ENCODE measurements around the gene SCFD2. TPM values are rescaled to one million over a fixed set of nuclear protein-coding genes. Genes with fewer than 3 reads are reported as not detected.

Gene SCFD2
- total RNA-seq, 1 donor from 2014 or later = 11.0 TPM

DNA sequence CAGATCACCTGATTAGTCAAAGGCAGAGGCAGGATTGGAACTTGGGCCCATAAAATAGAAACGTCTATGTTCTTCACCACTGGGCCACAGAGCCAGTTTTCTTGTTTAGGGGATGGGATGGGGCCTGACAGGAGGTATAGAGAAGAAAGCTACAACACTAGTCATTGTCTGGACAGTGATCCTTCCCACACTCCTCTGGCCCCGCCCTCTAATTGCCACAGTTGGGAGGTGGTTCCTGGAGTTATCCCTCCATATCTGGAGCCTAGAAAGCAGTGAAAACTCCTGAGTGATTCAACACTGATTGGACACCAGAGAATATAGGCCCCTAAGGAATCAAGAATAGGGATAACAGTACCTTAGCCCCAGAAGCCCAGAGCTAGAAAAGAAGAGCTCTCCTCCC is 480.9 kb downstream of the SCFD2 start:
- no peaks in the 10 kb centered on the region for H3K27me3 ChIP-seq (ENCODE audit: control insufficient read depth, insufficient read depth, low read length)
- DNase-seq (ENCODE audit: low read depth) = no peak
- no peak overlapping the region for H3K4me3 ChIP-seq (ENCODE audit: low read depth, low read length)
- TF ChIP-seq, protein P1, sequence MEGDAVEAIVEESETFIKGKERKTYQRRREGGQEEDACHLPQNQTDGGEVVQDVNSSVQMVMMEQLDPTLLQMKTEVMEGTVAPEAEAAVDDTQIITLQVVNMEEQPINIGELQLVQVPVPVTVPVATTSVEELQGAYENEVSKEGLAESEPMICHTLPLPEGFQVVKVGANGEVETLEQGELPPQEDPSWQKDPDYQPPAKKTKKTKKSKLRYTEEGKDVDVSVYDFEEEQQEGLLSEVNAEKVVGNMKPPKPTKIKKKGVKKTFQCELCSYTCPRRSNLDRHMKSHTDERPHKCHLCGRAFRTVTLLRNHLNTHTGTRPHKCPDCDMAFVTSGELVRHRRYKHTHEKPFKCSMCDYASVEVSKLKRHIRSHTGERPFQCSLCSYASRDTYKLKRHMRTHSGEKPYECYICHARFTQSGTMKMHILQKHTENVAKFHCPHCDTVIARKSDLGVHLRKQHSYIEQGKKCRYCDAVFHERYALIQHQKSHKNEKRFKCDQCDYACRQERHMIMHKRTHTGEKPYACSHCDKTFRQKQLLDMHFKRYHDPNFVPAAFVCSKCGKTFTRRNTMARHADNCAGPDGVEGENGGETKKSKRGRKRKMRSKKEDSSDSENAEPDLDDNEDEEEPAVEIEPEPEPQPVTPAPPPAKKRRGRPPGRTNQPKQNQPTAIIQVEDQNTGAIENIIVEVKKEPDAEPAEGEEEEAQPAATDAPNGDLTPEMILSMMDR (IDR thresholded peaks at IDR 0.05; ENCODE audit: insufficient read depth, low read length, poor library complexity, severe bottlenecking) = no peak
- no peaks in the 10 kb centered on the region for H3K36me3 ChIP-seq (ENCODE audit: control insufficient read depth, insufficient read depth, low read length)

DNA sequence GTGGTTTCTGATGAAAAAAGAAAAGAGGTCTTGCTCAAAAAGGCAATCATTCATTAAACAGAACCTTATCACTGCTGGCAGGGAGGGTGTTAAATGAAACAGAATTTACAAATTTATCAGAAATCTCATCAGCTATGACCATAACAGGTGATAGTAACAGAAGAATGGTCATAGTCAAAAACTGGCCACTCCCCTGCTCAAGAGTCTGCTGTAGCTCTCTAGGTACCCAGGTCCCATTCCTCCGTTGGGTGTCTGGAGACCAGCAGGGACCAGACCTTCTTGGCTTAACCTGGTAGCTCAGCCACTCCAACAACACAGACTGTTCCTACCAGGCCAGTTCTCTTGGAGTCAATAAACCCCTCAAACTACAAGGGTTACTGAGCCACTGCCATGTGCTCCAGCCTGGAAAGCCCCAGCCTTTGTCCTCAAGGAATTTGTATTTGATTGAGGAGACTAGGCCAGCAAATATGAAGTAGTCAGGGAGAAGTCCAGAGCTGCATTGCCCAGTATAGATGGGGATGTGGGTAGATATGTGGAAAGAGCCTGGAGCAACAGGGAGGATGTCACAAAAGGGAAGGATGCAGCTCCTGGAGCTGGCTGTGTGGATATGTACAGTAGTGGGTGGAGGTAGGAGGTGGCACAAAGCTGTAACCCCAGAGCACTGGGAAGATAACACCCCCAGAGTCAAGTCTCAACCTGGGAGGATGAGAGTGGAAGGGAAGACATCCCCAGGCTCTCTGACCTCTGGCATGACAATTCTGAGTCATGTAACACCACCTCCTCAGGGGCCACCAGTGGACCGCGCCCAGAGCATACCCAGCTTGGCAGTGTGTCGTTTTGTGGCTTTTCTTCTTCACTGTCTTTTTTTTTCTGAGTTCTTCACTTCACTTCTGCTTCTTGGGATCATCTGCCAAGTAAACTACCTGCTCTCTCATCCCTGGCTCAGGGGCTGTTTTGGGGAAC is 481.9 kb downstream of the SCFD2 start:
- DNase-seq (ENCODE audit: low read depth) = no peak
- TF ChIP-seq, protein P1 (IDR thresholded peaks at IDR 0.05; ENCODE audit: insufficient read depth, low read length, poor library complexity, severe bottlenecking) = no peak

DNA sequence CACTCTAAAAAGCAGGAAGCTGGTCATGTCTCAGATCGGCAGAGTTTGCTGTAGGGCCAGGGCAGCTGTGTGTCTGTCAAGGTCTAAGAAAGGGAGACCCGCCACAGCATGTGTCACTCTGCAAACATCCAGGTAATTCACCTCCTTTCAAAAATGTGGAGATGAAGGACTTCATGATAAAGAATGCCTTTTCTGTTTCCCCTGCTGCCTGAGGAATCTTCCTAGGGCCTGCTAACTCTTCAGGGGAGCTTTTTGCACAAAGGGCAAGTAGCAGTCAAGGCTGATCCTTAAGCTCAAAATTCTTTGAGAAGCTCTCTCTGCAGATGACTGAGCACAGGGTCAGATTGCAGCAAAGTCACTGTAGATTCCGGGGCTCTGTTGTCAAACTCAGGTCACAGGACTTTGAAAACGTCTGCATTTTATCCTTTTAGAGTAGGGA is 482.7 kb downstream of the SCFD2 start:
- no peaks in the 10 kb centered on the region for H3K27me3 ChIP-seq (ENCODE audit: control insufficient read depth, insufficient read depth, low read length)
- no peaks in the 10 kb centered on the region for H3K36me3 ChIP-seq (ENCODE audit: control insufficient read depth, insufficient read depth, low read length)
- no peak for DNase-seq (ENCODE audit: low read depth)
- TF ChIP-seq, protein P1 (IDR thresholded peaks at IDR 0.05; ENCODE audit: insufficient read depth, low read length, poor library complexity, severe bottlenecking) = no peak
- no peak overlapping the region for H3K4me3 ChIP-seq (ENCODE audit: low read depth, low read length)

More for the DNA sequence above, 481.9 kb downstream of the SCFD2 start:
- H3K36me3 ChIP-seq (ENCODE audit: control insufficient read depth, insufficient read depth, low read length) = no peaks in the 10 kb centered on the region
- no peaks in the 10 kb centered on the region for H3K27me3 ChIP-seq (ENCODE audit: control insufficient read depth, insufficient read depth, low read length)
- no peak overlapping the region for H3K4me3 ChIP-seq (ENCODE audit: low read depth, low read length)

DNA sequence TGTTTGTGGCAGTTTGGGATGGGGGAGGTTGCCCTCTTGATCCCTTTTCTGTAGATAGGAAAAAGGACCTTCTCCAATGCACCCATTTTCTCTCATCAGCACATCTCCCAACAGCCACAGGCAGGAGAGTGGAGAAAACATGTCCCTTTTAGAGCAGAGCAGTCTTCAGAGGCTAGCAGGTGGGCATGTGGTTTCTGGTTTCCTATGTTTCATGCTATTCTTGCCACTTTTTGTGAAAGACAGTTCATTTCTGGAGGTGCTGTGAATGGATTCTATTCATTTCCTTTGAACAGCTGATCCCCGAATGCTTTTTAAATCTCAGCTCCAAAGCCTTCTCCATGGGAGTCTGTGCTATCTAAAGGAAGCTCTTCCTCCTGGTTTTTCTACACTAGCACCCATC is 484.9 kb downstream of the SCFD2 start:
- TF ChIP-seq, protein P1 (IDR thresholded peaks at IDR 0.05; ENCODE audit: insufficient read depth, low read length, poor library complexity, severe bottlenecking) = no peak
- Histone ChIP-seq H3K36me3 (ENCODE audit: control insufficient read depth, insufficient read depth, low read length) (no peaks in the 10 kb centered on the region), H3K27me3 (ENCODE audit: control insufficient read depth, insufficient read depth, low read length) (no peaks in the 10 kb centered on the region), H3K4me3 (ENCODE audit: low read depth, low read length) (no peak overlapping the region)
- DNase-seq (ENCODE audit: low read depth) = no peak

DNA sequence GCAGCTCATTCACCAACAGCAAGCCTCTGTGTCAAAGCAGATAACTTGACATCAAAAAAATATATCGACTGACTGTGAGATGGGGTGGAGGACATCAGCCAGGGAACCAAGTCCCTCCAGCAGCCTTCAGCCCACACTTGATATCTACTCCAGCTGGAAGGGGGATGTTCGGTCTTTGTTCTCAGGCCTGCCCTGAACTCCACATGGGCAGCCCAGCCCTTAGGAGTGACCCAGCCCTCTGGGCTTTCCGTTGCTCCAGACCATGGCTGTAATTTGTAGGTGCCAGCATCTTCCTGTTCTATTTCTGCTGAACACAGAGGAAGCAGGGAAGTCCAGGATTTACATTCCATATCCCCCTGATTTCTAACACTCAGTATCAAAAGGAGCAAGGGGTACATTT is 486.4 kb downstream of the SCFD2 start:
- TF ChIP-seq, protein P1 (IDR thresholded peaks at IDR 0.05; ENCODE audit: insufficient read depth, low read length, poor library complexity, severe bottlenecking) = no peak
- Histone ChIP-seq H3K27me3 (ENCODE audit: control insufficient read depth, insufficient read depth, low read length) (no peaks in the 10 kb centered on the region), H3K36me3 (ENCODE audit: control insufficient read depth, insufficient read depth, low read length) (no peaks in the 10 kb centered on the region), H3K4me3 (ENCODE audit: low read depth, low read length) (no peak overlapping the region)
- no peak for DNase-seq (ENCODE audit: low read depth)
